NCI-H2227 (cell line): Measurements from ENCODE around the gene MDFIC.

Experiments
- DNase-seq: peaks from one replicate; lab custom pipeline; 2025; ENCODE audit not compliant: unreplicated experiment; lab: John Stamatoyannopoulos, UW

MDFIC gene

GRCh38 chr7:114988755-114989375, 67.0 kb downstream of the MDFIC start:
- DNase-seq, result no peak

DNA sequence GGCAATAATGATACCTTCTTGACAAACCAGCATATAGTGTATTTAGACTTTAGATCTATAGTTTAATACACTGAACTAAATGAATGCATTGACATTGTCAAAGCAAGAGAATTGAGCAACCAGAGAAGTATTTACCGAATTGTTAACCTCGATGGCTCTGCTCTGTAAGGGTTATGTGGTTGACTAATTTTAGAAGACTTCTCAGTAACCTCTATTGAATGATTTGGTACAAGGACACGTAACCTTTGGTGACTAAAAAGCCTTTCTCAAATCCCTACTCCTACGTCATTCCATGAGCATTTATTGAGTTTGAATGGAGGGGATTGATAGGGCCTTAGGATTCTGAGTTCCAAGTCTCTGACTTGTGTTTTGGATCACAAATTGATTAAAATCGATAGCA, 67.6 kb downstream of the MDFIC start:
- DNase-seq, result no peak

- no peak for DNase-seq
These were observed 75.9 kb downstream of the MDFIC start for GRCh38 chr7:114997487-114998404.

GRCh38 chr7:115004121-115004520, 82.2 kb downstream of the MDFIC start:
- DNase-seq, result no peak

- DNase-seq, result no peak
These were observed 83.4 kb downstream of the MDFIC start for GRCh38 chr7:115005251-115005650.

DNA sequence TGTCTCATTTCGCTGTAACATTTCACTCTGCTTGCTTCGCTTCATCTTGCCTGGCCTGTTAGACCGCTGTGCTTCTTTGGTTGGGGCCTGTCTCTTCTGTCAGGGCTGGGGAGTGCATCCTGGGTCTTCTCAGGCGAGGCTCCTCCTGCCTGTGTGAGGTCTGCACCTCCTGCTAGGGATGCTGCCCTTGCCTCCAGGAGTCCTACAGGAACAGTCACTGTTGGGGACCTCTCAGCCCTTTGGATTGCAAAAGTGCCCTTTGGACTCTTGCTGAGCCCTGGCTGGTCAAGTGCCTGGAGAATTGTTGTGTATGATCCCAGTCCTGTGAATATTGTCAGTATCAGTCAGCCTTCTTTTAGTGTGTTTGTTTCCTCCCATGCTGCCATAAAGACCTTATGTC, 84.1 kb downstream of the MDFIC start:
- no peak for DNase-seq

- DNase-seq, result no peak
These were observed 85.9 kb downstream of the MDFIC start for GRCh38 chr7:115007751-115008150.

DNA sequence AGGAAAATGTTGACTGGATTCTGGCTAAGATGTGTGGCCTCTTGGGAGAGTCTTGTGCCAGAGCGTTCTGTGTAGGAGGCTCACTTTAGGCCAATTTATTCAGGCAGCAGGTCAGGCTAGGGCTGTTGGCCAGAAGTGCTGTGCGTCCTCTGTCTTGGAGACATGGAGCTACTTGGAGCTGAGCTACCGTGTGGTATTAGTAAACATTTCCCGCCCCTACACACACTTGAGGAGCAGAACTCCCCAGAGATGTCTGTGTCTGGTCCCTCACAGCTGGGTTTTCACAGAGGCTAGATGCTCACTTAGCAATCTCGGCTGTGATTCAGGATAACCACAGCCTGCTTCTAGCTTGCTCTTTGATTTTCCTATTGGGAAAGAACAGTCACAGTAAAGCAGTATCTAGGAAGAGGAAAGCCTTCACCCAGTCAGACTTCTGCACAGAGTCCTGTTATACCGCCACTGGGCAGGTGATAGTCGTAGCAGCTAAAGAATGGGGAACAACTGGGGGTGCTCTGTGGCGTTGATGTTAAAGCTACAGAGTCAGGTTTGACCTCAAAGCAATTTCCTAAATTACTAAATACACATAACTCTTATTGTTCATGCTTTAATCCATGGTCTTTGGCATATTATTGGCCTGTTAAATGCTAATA, 86.7 kb downstream of the MDFIC start:
- no peak for DNase-seq

DNA sequence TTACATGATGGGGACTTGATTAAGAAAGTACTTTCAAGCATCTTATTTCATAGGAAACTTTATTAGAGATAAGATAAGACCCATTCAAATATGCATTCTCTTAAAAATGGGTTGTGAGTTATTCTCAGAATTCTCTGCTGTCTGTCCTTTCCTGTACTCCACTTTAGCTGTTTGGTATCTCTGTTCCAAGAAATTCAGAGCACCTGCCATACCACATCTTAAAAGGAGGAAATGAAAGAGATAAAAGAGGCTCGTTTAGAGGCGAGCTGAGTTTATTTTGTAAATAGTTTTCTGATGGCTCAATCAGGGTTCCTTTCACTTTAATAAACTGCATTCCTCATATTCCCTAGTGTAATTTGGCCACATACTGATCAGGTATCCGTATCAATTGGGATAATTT, 87.2 kb downstream of the MDFIC start:
- DNase-seq, result no peak

GRCh38 chr7:115009736-115010440, 88.0 kb downstream of the MDFIC start:
- no peak for DNase-seq

DNA sequence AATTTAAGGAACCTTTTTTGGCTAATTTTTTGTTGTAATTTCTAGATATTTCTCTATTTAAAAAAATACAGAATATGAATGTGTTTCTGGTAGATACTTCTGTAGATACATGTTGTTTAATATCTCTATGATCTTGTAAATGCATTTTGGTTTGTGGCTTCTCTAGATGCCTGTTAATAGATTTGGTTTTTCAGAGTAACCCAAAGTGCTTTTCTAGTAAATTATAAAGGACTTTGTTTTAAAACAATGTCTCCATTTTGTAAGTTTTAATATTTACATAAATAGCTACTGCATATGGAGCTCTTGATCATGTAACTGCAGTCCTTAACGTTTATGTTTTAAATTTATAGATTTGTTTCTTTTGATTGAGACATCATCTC, 88.5 kb downstream of the MDFIC start:
- no peak for DNase-seq

- no peak for DNase-seq
These were observed 92.0 kb downstream of the MDFIC start for GRCh38 chr7:115013886-115014285.

GRCh38 chr7:115014794-115015193, 92.9 kb downstream of the MDFIC start:
- DNase-seq, result no peak

- DNase-seq, result no peak
These were observed 93.7 kb downstream of the MDFIC start for GRCh38 chr7:115015619-115016018.

DNA sequence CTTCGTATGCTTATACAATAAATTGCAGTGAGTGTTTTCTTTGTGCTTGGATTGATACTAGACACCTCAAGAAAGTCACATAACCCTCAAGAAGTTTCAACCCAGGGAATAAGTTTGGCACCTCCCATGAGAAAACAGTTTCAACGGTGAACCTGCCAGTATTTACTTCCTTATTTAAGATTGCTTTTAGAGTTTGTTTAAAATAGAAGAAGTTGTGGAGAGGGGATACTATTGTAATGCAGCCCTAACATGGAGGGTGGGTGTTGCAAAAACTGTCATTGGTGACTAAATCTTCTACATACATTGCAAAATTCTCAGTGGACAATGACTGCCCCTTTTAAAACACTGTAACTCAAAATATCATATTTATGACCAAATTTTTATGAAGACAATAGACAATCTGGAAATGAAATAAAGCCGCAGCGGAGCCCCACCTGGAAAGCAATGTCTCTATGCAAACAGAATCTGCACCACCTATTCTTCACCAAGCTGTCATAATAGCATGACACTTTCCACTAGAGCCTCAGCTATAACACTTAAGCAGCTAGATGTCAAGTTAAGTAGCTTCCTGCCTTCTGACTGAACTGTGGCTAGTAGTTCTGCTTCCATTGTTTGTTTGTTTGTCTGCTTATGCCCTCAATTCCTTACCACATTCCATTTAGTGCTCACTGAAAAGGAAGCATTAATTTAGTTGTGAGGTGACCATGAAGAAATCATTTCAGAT, 98.2 kb downstream of the MDFIC start:
- DNase-seq, result no peak

DNA sequence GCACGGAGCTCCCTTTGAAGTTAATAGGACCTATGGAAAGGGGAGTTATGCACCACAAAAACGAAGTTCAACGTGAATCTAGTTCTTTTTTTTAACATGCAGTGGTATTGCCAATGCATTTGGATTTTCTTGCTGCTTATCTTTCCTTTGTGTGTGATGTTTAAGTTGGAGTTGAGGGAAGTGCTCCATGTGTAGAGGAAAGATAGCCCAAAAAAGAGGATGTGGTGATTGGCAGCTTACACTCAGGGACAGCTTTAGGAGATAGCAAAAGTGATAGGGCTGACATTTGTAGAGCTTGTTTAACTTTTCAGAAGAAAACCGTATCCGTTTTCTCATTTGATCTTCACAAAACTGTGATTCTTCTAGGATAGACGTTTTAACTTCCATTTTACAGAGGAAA, 101.3 kb downstream of the MDFIC start:
- DNase-seq, result no peak

DNA sequence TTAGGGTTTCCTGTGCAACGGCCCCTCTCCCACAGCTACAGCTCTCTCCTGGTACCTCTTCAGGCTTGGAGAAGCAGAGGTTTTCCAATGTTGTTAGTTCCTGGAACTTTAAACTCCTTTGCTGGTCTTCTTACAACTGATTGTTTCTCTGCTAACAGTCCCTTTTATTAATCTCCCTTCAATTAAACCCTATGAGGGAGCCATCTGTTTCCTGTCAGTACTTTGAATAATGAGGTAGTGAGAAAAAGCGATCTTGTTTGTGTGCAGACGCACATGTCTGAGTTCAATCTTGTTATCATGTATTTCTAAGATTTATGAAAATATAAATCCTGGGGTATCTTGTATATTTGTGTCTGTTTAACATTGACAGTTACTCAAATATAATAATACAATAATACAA, 102.4 kb downstream of the MDFIC start:
- DNase-seq, result no peak

- no peak for DNase-seq
These were observed 111.1 kb downstream of the MDFIC start for GRCh38 chr7:115032715-115033703.

- DNase-seq, result no peak
These were observed 112.1 kb downstream of the MDFIC start for GRCh38 chr7:115033917-115034459.
